Transverse colon (tissue), 4 donors: ENCODE measurements around the gene HDHD5. TPM values are rescaled to one million over a fixed set of nuclear protein-coding genes. Genes with fewer than 3 reads are reported as not detected.

Experiments
- DNase-seq: peaks from one replicate; pipeline ENCODE4 v3.0.0-alpha.2; 2019
- H3K27ac ChIP-seq, 4 donors: fragments of 200-600 bp; sonication (generic); 2 replicates each; pipeline ENCODE4 v1.5.1; 2016 to 2018; ENCODE audit warnings: inconsistent platforms in 4 of 4
- H3K27me3 ChIP-seq: fragments of 200-600 bp; sonication (generic); 2 replicates; pipeline ENCODE4 v1.5.1; 2017; ENCODE audit warnings: inconsistent platforms
- H3K36me3 ChIP-seq, 4 donors: fragments of 200-600 bp; sonication (generic); 2 replicates each; pipeline ENCODE4 v1.5.1; 2017 to 2019; ENCODE audit warnings: inconsistent platforms in 4 of 4
- H3K4me1 ChIP-seq, 4 donors: fragments of 200-600 bp; sonication (generic); 2 replicates each; pipeline ENCODE4 v1.5.1; 2017 to 2020; ENCODE audit warnings: inconsistent platforms in 4 of 4
- H3K4me3 ChIP-seq, 4 donors: fragments of 200-600 bp; sonication (generic); 1 replicate in 1 of 4; 2 replicates in 3 of 4; pipeline versions ENCODE4 v1.5.1 to v1.6.1; 2017 to 2019; ENCODE audit warnings: inconsistent platforms in 4 of 4
- H3K9me3 ChIP-seq, 2 donors: fragments of 200-600 bp; sonication (generic); 2 replicates each; pipeline ENCODE4 v1.5.1; 2017 to 2019; ENCODE audit warnings: inconsistent platforms in 2 of 2
- EP300 ChIP-seq: sonication (generic); formaldehyde crosslinking; IDR thresholded peaks from one replicate; pipeline ENCODE4 v1.6.1; 2017; ENCODE audit warnings: antibody characterized with exemption, low read depth
- POLR2A ChIP-seq: fragments of 450-650 bp; IDR thresholded peaks from one replicate; pipeline ENCODE4 v1.6.1; 2016; ENCODE audit warnings: antibody characterized with exemption, mild to moderate bottlenecking, moderate library complexity
- POLR2AphosphoS5 ChIP-seq, 3 donors: sonication (generic); formaldehyde crosslinking; IDR thresholded peaks; one replicate each; pipeline ENCODE4 v1.6.1; 2016; ENCODE audit warnings: antibody characterized with exemption in 3 of 3
- WGBS, 2 donors: methylation state at CpG; one replicate each; pipeline ENCODE4 v1.1.5; 2018; ENCODE audit warnings: low coverage in 1 of 2; 5-methylcytosine and 5-hydroxymethylcytosine counted together
- in situ Hi-C, 4 donors: fragments of 200-750 bp; cut with MboI; loops; one replicate each; pipeline versions ENCODE4 v1.15.0 to v1.15.1; 2017; ENCODE audit warnings: low sequenced_read_pairs in 3 of 4, low pct_ligation_motif_present in 1 of 4, low pct_unique_long_range_greater_than_20kb in 1 of 4
- intact Hi-C: fragments of 100-400 bp; cut with DNase I; formaldehyde crosslinking; loops from one replicate; pipeline ENCODE4 v1.15.1; 2023; ENCODE audit warnings: low total_unique reads
- total RNA-seq, 4 donors: library from RNA; depleted of rRNA; stranded (reverse); fragments of >200 nt; gene quantifications; one replicate each; pipeline ENCODE4 v1.1.0, GENCODE V29; 2016
- TF ChIP-seq, protein P1 (sequence below), 5 experiments: fragments of 200-600 bp in 3 of 5; fragments of 450-650 bp in 2 of 5; sonication (generic) in 3 of 5; IDR thresholded peaks; 1 replicate in 2 of 5; 2 replicates in 3 of 5; pipeline ENCODE4 v1.5.1; 2016 to 2017; ENCODE audit warnings: antibody characterized with exemption in 5 of 5, inconsistent platforms in 3 of 5, mild to moderate bottlenecking in 2 of 5, moderate library complexity in 1 of 5

Gene HDHD5
- total RNA-seq, 4 donors from 2014 or later: 24.7 to 51.9 (median 42.3) TPM

DNA sequence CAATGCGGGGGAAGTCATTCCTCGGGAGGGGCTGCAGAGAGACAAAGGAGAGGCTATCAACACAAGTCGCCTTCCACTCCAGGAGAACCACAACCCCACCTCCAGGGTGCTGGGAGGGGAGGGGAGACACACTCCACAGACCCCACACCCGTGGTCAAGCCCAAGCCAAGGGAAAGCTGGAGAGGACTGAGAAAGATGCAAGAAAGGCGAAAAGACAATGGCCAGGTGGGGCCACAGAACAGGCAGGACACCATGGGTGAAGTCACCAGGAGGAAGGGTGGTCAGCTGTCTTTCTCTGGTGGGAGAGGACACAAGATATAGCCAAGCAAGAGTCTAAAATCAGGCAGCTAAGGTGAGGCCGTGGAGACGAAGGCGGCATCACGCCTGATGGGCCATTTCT, 16.0 kb downstream of the HDHD5 start:
- in situ Hi-C loops: no loop called here

GRCh38 chr22:17140826-17141766, 18.0 kb downstream of the HDHD5 start:
- H3K4me1 ChIP-seq: no peaks in the 10 kb centered on the region

More for the DNA sequence above, 16.0 kb downstream of the HDHD5 start:
- Histone ChIP-seq H3K9me3 (no peaks in the 10 kb centered on the region), H3K4me1 (no peaks in the 10 kb centered on the region), H3K27ac (no peak overlapping the region), H3K4me3 (no peak overlapping the region), H3K36me3 (peaks cover 0 to 14% (median 3%) of the 10 kb centered on the region in 4 donors), H3K27me3 (no peaks in the 10 kb centered on the region)
- DNase-seq: no peak
- intact Hi-C loops: no loop called here
- no peak for TF ChIP-seq POLR2A
- TF ChIP-seq, protein P1, sequence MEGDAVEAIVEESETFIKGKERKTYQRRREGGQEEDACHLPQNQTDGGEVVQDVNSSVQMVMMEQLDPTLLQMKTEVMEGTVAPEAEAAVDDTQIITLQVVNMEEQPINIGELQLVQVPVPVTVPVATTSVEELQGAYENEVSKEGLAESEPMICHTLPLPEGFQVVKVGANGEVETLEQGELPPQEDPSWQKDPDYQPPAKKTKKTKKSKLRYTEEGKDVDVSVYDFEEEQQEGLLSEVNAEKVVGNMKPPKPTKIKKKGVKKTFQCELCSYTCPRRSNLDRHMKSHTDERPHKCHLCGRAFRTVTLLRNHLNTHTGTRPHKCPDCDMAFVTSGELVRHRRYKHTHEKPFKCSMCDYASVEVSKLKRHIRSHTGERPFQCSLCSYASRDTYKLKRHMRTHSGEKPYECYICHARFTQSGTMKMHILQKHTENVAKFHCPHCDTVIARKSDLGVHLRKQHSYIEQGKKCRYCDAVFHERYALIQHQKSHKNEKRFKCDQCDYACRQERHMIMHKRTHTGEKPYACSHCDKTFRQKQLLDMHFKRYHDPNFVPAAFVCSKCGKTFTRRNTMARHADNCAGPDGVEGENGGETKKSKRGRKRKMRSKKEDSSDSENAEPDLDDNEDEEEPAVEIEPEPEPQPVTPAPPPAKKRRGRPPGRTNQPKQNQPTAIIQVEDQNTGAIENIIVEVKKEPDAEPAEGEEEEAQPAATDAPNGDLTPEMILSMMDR (IDR thresholded peaks at IDR 0.05): no peak
- WGBS, 2 donors: 90 to 91% methylated on average over 6 to 9 of the region's 9 CpGs

GRCh38 chr22:17140022-17140421, 19.1 kb downstream of the HDHD5 start:
- no peak for TF ChIP-seq EP300
- TF ChIP-seq, protein P1 (IDR thresholded peaks at IDR 0.05): no peak
- TF ChIP-seq POLR2A: no peak
- TF ChIP-seq POLR2AphosphoS5 (IDR thresholded peaks at IDR 0.05): no peak
- Histone ChIP-seq H3K27ac (no peak overlapping the region), H3K4me1 (no peaks in the 10 kb centered on the region), H3K36me3 (peaks cover 0 to 14% (median 5%) of the 10 kb centered on the region in 4 donors), H3K4me3 (no peak overlapping the region), H3K27me3 (no peaks in the 10 kb centered on the region), H3K9me3 (no peaks in the 10 kb centered on the region)
- in situ Hi-C loops (no loop called here), intact Hi-C loops (no loop called here)
- no peak for DNase-seq
- WGBS, 2 donors: 83% methylated on average over 8 of the region's 8 CpGs; no CpG with 5 or more reads in 1 of the 2 donors

More at GRCh38 chr22:17140826-17141766, 18.0 kb downstream of the HDHD5 start:
- H3K27ac ChIP-seq: no peak overlapping the region
- H3K27me3 ChIP-seq: no peaks in the 10 kb centered on the region
- DNase-seq: no peak
- in situ Hi-C loops: no loop called here
- no peak overlapping the region for H3K4me3 ChIP-seq
- TF ChIP-seq, protein P1 (IDR thresholded peaks at IDR 0.05): no peak
- TF ChIP-seq POLR2AphosphoS5 (IDR thresholded peaks at IDR 0.05) (no peak), EP300 (no peak), POLR2A (no peak)
- H3K9me3 ChIP-seq: no peaks in the 10 kb centered on the region
- peaks cover 0 to 14% (median 5%) of the 10 kb centered on the region in 4 donors for H3K36me3 ChIP-seq
- WGBS, 2 donors: 95% methylated on average over 6 of the region's 9 CpGs; no CpG with 5 or more reads in 1 of the 2 donors
- intact Hi-C loops: no loop called here

DNA sequence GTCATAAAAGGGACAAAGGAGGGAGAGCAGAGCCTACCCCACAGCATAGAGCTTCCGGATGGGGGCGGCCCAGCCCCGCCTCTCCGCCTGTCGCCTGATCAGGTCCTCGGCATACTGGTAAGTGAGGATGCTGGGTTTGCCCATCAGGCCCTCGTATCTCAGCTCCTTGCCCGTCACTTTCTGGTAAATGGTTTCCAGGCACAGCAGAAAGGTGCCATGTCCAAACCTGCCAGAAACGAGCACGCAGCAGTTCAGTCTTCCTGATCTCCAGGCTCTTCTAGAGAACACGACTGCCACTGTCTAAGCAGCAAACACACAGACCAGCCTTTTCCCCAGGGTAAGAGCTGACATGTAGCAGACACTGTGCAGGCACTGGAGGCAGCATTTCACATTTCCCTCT, 20.6 kb downstream of the HDHD5 start:
- Histone ChIP-seq H3K36me3 (peaks cover 0 to 14% (median 5%) of the 10 kb centered on the region in 4 donors), H3K27me3 (no peaks in the 10 kb centered on the region), H3K9me3 (no peaks in the 10 kb centered on the region), H3K4me1 (no peaks in the 10 kb centered on the region), H3K27ac (no peak overlapping the region), H3K4me3 (no peak overlapping the region)
- in situ Hi-C loops (no loop called here), intact Hi-C loops (no loop called here)
- 90 to 94% methylated on average over 2 to 11 of the region's 11 CpGs for WGBS, 2 donors
- TF ChIP-seq, protein P1 (IDR thresholded peaks at IDR 0.05): no peak
- no peak for TF ChIP-seq POLR2A
- no peak for TF ChIP-seq POLR2AphosphoS5 (IDR thresholded peaks at IDR 0.05)
- DNase-seq: no peak
